Left lung (tissue), 10 donors: Measurements from ENCODE around the gene NFKBIE. TPM values are rescaled to one million over a fixed set of nuclear protein-coding genes. Genes with fewer than 3 reads are reported as not detected.

Source experiments
- ATAC-seq: fragments of 200-7000 bp; cut with Tn5 transposase; one replicate; pipeline ENCODE4 v1.9.1; 2020; ENCODE audit warnings: moderate library complexity
- DNase-seq, 4 donors: peaks; one replicate each; pipeline ENCODE4 v3.0.0-alpha.2; 2013 to 2020
- H3K27ac ChIP-seq, 2 donors: fragments of 200-600 bp; sonication (generic) in 1 of 2; one replicate each; pipeline versions ENCODE4 v1.5.0 to v1.8.0; 2020 to 2021
- H3K27me3 ChIP-seq, 2 donors: fragments of 200-600 bp; sonication (generic) in 1 of 2; one replicate each; pipeline versions ENCODE4 v1.5.0 to v1.8.0; 2020 to 2021
- H3K36me3 ChIP-seq, 2 donors: fragments of 200-600 bp; sonication (generic) in 1 of 2; one replicate each; pipeline versions ENCODE4 v1.5.0 to v1.8.0; 2020 to 2021
- H3K4me1 ChIP-seq, 2 donors: fragments of 200-600 bp; one replicate each; pipeline ENCODE4 v1.8.0; 2021
- H3K4me3 ChIP-seq, 2 donors: fragments of 200-600 bp; sonication (generic) in 1 of 2; one replicate each; pipeline versions ENCODE4 v1.5.0 to v1.8.0; 2020 to 2021; ENCODE audit warnings: mild to moderate bottlenecking in 1 of 2
- H3K9me3 ChIP-seq, 2 donors: fragments of 200-600 bp; sonication (generic) in 1 of 2; one replicate each; pipeline versions ENCODE4 v1.5.0 to v1.8.0; 2020 to 2021
- intact Hi-C, 2 donors: fragments of 100-400 bp; cut with DNase I; formaldehyde crosslinking; loops; one replicate each; pipeline versions ENCODE4 v1.11.2 to v1.14.2; 2022
- polyA plus RNA-seq, 6 donors: library from polyadenylated mRNA; unstranded; fragments of 120-200 nt; gene quantifications; one replicate each; pipeline ENCODE4 v1.2.1, GENCODE V29; 2013; ENCODE audit not compliant: insufficient read length in 6 of 6
- total RNA-seq, 2 donors: library from RNA; stranded (reverse); fragmentation: NEBNext Ultra II Directional; extraction: Animal tissue kit (Norgen Biotek cat#: 25700); gene quantifications; one replicate each; pipeline ENCODE4 v1.2.1, GENCODE V29; 2021
- TF ChIP-seq, protein P1 (sequence below), 2 donors: fragments of 200-600 bp; sonication (generic) in 1 of 2; IDR thresholded peaks; one replicate each; pipeline versions ENCODE4 v1.5.0 to v1.8.0; 2021; ENCODE audit warnings: antibody characterized with exemption in 2 of 2
- donor health status: DM: no; HTN: yes; CAD: no.
- donor health status: DM: no; HTN: no; CAD: no.

The NFKBIE gene
- total and polyA plus RNA-seq, 8 donors = 7.5 to 19.3 (median 8.9) TPM

DNA sequence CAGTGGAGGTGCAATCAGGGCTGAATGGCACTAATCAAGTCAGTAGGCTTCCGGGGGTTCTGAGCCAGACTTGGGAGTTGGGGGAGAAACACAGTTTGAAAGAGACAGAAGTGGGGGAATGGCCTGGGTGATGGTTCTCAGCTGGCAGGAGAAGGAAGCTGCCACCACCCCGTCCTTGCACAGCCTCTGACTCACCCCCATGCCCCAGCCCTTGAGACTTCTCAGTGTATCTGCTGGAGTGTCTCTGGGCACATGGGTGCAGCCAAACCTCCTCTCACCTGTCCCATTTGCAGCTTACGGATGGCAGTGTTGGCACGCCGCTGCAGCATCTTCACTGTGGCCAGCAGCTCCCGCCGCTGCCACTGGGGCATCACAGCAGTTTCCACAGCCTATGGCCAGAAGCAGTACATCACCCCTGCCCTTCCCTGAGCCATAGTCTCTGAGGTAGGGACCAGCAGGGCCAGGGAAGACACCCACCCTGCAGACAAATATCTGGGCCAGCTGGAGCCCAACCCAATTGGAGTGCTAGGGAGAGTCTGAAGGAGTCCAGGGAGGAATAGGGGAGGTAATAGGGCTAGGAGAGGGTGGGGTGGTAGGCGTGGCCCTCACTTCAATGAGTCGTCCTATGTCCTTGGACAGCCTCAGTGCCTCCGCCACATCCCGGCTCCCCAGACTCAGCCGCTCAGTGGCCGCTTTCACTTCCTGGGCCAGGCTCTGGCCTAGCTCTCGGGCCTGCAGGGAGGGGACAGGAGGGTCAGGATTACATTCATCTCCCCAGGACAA, 36.6 kb upstream of the NFKBIE start:
- no peaks in the 10 kb centered on the region for H3K9me3 ChIP-seq
- H3K36me3 ChIP-seq = peaks cover 0 to 71% of the 10 kb centered on the region in 2 donors
- DNase-seq = no peak
- H3K4me3 ChIP-seq = no peak overlapping the region
- intact Hi-C loops = no loop called here
- no peak overlapping the region for H3K27ac ChIP-seq
- TF ChIP-seq, protein P1, sequence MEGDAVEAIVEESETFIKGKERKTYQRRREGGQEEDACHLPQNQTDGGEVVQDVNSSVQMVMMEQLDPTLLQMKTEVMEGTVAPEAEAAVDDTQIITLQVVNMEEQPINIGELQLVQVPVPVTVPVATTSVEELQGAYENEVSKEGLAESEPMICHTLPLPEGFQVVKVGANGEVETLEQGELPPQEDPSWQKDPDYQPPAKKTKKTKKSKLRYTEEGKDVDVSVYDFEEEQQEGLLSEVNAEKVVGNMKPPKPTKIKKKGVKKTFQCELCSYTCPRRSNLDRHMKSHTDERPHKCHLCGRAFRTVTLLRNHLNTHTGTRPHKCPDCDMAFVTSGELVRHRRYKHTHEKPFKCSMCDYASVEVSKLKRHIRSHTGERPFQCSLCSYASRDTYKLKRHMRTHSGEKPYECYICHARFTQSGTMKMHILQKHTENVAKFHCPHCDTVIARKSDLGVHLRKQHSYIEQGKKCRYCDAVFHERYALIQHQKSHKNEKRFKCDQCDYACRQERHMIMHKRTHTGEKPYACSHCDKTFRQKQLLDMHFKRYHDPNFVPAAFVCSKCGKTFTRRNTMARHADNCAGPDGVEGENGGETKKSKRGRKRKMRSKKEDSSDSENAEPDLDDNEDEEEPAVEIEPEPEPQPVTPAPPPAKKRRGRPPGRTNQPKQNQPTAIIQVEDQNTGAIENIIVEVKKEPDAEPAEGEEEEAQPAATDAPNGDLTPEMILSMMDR (IDR thresholded peaks at IDR 0.05) = no peak
- H3K4me1 ChIP-seq = peaks cover 8 to 13% of the 10 kb centered on the region in 2 donors
- ATAC-seq = no peak
- peaks cover 14 to 20% of the 10 kb centered on the region in 2 donors for H3K27me3 ChIP-seq

DNA sequence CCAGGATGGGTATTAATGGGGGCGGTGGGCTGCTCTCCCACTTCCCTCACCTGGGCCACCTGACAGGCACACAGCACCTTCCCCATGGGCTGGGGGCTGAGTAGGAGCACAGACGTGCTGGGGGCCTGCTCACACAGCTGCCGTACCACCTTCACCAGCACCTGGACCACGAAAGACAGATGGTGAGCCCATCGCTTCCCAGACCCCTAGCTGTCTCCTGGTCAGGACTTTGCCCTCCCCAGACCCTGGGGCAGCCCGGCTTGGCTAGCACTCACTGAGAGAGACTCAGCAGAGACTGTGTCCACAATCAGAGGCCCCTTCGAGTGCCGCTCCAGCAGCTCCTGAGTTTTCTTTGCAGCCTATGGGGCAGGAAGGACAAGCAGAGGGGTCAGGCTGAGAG, 35.8 kb upstream of the NFKBIE start:
- Histone ChIP-seq H3K4me3 (no peak overlapping the region), H3K27me3 (peaks cover 23 to 29% of the 10 kb centered on the region in 2 donors), H3K36me3 (peaks cover 0 to 62% of the 10 kb centered on the region in 2 donors), H3K9me3 (no peaks in the 10 kb centered on the region), H3K27ac (no peak overlapping the region), H3K4me1 (peaks cover 8 to 15% of the 10 kb centered on the region in 2 donors)
- intact Hi-C loops = no loop called here
- ATAC-seq = no peak
- TF ChIP-seq, protein P1 (IDR thresholded peaks at IDR 0.05) = no peak
- DNase-seq = no peak

DNA sequence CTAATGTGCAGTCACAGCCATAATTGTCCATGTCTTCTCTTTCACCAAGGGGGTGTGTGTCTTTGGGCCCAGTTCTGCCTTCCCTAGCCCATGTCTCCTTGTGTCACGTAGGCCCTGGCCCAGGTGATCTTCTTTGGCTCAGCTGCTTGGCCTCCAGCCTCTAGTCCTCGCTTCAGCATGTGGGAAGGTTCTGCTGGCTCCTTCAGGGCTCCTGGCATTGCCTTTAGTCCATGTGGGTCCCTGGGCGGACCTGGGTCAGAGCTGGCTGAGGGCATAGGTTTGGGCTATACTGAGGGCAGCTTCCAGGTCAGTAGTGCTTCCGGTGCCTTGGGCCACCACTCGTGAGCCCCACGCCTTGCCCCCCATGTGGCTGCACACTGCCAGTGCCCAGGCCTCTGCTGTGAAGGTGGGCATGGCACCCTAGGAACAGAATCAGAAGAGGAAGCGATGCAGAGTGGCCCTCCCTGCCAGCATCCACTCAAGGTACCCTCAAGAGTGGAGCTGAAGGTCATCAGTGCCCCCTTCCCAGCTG, 35.0 kb upstream of the NFKBIE start:
- peaks cover 27 to 36% of the 10 kb centered on the region in 2 donors for H3K27me3 ChIP-seq
- H3K4me3 ChIP-seq = no peak overlapping the region
- DNase-seq (no peak), ATAC-seq (no peak)
- no peak overlapping the region for H3K27ac ChIP-seq
- peaks cover 8 to 15% of the 10 kb centered on the region in 2 donors for H3K4me1 ChIP-seq
- H3K36me3 ChIP-seq = peaks cover 0 to 55% of the 10 kb centered on the region in 2 donors
- TF ChIP-seq, protein P1 (IDR thresholded peaks at IDR 0.05) = no peak
- intact Hi-C loops = no loop called here
- H3K9me3 ChIP-seq = no peaks in the 10 kb centered on the region

DNA sequence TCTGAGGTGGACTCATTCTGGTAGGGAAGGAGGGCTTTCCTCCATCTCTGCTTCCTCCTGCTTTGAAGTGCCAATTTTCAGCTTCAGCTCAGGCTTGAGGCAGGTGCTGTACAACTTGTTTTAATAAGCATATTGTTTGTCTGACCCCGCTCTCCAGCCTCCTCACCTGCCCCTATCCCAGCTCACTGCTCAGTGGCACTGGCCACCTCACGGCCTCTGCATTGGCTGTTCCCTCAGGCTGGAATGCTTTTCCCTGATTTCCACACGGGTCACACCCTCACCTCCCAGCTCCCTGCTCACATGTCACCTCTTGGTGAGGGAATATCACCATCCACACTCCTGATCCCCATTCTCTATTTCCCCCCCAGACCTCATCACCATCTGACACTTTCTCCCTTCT, 33.5 kb upstream of the NFKBIE start:
- intact Hi-C loops = no loop called here

More for the DNA sequence above, 33.5 kb upstream of the NFKBIE start:
- Histone ChIP-seq H3K9me3 (no peaks in the 10 kb centered on the region), H3K4me1 (peaks cover 8 to 15% of the 10 kb centered on the region in 2 donors), H3K27me3 (peaks cover 33 to 51% of the 10 kb centered on the region in 2 donors), H3K27ac (no peak overlapping the region), H3K36me3 (peaks cover 0 to 40% of the 10 kb centered on the region in 2 donors), H3K4me3 (no peak overlapping the region)
- TF ChIP-seq, protein P1 (IDR thresholded peaks at IDR 0.05) = no peak
- DNase-seq (no peak), ATAC-seq (no peak)
